ENCODE results near the gene CLCN4.
A peak's percentile ranks its signal among the peaks of the same experiment; 100 is the strongest.

Gene CLCN4

DNA sequence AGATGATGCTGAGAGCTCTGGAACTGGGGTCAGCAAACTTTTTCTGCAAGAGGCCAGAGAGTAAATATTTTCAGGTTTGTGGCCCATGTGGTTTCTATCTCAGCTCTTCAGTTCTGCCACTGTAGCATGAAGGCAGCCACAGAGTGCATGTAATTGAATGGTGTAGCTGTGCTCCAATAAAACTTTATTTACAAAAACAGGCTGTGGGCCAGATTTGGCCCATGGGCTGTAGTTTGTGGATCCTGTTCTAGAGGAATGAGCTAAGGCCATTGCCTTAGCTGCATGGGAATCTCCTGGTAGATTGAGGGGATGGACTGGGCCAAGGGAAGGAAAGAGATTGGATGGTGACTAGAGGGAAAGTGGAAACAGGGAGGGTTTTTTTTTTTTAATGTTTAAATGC is 36.8 kb downstream of the CLCN4 start:
- DNase-seq (ENCODE audit: low spot score in 2 of 2) (no peak), ATAC-seq (replicated peaks; ENCODE audit: extremely low read depth, poor library complexity, severe bottlenecking) (no peak)
- H3K4me1 Mint-ChIP-seq: peaks cover 5% of the 10 kb centered on the region
- no peaks in the 10 kb centered on the region for H3K36me3 Mint-ChIP-seq (ENCODE audit: insufficient read depth)
- no peaks in the 10 kb centered on the region for H3K27me3 Mint-ChIP-seq
- no peak overlapping the region for H3K4me3 Mint-ChIP-seq
- H3K27ac Mint-ChIP-seq (ENCODE audit: low read depth): no peak overlapping the region
- no peaks in the 10 kb centered on the region for H3K9me3 Mint-ChIP-seq

DNA sequence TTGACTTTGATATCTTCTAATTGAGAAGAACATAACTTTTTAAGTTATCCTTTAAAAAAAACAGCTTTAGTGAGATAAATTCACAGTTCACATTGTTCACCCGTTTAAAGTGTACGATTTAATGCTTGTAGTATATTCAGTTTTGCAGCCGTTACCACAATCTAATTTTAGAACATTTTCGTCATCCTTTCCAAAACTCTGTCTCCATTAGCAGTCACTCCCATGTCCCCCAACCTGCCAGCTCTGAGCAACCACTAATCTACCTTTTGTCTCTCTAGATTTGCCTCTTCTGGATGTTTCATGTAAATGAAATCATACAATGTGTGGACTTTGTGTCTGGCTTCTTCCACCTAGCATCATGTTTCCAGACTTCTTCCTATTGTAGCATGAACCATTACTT is 38.6 kb downstream of the CLCN4 start:
- H3K27ac Mint-ChIP-seq (ENCODE audit: low read depth): no peak overlapping the region
- no peak for DNase-seq (ENCODE audit: low spot score in 2 of 2)
- H3K27me3 Mint-ChIP-seq: no peaks in the 10 kb centered on the region
- no peaks in the 10 kb centered on the region for H3K9me3 Mint-ChIP-seq
- no peaks in the 10 kb centered on the region for H3K36me3 Mint-ChIP-seq (ENCODE audit: insufficient read depth)
- H3K4me3 Mint-ChIP-seq: no peak overlapping the region
- ATAC-seq (replicated peaks; ENCODE audit: extremely low read depth, poor library complexity, severe bottlenecking): no peak
- peaks cover 9% of the 10 kb centered on the region for H3K4me1 Mint-ChIP-seq

DNA sequence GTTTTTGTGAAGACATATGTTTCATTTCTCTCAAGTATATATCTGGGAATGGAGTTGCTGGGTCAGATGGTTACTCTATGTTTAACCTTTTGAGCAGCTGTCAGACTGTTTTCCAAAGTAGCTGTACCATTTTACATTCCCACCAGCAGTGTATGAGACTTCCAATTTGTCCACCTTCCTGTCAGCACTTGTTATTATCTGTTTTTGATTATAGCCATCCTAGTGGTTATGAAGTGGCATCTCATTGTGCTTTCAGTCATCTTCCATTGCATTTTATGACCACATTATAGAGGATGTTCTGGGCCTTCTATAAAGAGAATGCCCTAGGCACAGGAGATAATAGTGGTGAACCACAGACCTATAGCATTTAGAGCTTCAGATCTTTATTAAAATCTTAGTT is 39.2 kb downstream of the CLCN4 start:
- ATAC-seq (replicated peaks; ENCODE audit: extremely low read depth, poor library complexity, severe bottlenecking): no peak
- Mint-ChIP-seq H3K9me3 (no peaks in the 10 kb centered on the region), H3K4me1 (peaks cover 9% of the 10 kb centered on the region), H3K4me3 (no peak overlapping the region), H3K27ac (ENCODE audit: low read depth) (no peak overlapping the region), H3K36me3 (ENCODE audit: insufficient read depth) (no peaks in the 10 kb centered on the region), H3K27me3 (no peaks in the 10 kb centered on the region)
- DNase-seq (ENCODE audit: low spot score in 2 of 2): no peak

DNA sequence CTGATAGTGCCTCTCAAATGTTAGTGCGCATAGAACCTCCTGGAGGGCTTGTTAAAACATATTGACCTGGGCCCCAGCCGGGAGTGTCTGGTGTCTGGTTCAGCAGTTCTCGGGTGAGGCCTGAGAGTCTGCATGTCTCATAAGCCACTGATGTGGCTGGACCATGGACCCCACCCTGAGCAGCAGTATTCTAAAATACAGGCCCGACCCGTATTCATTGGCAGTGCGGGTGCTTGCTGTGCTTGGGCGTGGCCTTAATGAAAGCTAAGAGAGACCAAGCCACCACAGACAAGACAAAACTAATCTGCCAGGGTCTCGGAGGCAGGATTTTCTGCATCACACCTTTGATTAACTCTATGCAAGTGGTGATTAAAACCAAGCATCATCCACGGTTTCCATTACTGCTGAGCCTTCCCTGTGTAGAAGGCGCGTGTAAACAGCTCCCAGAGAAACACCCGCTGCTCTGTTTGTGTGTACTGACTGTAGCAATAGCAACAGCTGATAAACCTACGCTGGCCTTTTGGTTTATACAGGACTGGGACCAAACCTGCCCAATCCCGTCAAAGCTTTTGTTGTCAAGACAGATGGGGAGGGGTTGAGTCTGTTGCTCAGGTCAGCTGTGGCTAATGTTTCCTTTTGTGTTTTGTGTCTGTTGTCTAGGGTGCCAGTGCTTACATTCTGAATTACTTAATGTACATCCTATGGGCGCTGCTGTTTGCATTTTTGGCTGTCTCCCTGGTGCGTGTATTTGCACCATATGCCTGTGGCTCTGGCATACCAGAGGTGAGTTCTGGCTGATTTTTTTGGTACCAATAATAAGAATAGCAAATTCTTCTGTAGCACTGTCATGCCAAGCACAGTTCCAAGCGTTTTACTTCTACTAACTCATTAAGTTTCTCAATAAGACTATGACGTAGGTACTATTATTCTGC is 40.8 kb downstream of the CLCN4 start:
- Mint-ChIP-seq H3K4me3 (no peak overlapping the region), H3K27ac (ENCODE audit: low read depth) (no peak overlapping the region), H3K9me3 (no peaks in the 10 kb centered on the region), H3K27me3 (no peaks in the 10 kb centered on the region), H3K36me3 (ENCODE audit: insufficient read depth) (no peaks in the 10 kb centered on the region), H3K4me1 (peaks cover 9% of the 10 kb centered on the region)
- no peak for DNase-seq (ENCODE audit: low spot score in 2 of 2)
- no peak for ATAC-seq (replicated peaks; ENCODE audit: extremely low read depth, poor library complexity, severe bottlenecking)

DNA sequence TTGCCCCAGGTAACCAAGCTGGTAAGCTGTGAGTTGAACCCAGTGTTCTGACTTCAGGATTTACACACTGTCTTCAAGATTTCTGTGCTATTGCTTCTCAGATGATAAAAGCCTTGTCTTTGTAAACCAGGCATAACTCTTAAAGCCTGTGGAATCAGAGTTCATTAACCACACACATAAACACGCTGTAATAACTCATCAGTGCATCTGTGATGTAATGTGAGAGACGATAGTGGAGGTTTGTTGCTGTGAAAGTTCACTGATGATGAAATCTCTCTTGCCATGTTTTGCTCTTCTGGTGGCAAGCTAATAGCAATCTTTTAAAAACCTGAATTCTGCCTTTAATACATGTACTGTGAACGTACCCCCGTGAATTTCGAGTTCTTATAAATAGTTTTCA is 41.5 kb downstream of the CLCN4 start:
- H3K4me1 Mint-ChIP-seq: peaks cover 9% of the 10 kb centered on the region
- ATAC-seq (replicated peaks; ENCODE audit: extremely low read depth, poor library complexity, severe bottlenecking) (no peak), DNase-seq (ENCODE audit: low spot score in 2 of 2) (no peak)
- no peaks in the 10 kb centered on the region for H3K27me3 Mint-ChIP-seq
- no peak overlapping the region for H3K4me3 Mint-ChIP-seq
- no peaks in the 10 kb centered on the region for H3K9me3 Mint-ChIP-seq
- H3K27ac Mint-ChIP-seq (ENCODE audit: low read depth): no peak overlapping the region
- H3K36me3 Mint-ChIP-seq (ENCODE audit: insufficient read depth): no peaks in the 10 kb centered on the region

DNA sequence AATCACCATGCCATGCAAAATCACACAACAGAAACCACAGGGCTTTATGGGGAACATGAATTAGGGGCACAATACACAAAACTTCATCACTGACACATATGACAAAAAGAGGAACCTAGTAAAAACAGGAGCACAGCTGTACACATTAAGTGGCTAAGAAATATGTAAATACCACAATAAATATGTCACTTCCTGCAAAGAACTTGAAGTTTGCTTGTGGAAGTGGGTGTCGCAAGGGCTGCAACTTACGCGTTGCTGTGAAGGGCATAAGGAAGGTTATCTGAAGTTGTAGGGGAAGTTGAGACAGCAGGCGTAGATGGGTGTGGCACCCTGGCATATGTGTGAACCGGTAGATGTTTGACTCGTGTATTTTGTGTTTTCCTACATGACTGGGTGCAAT is 42.4 kb downstream of the CLCN4 start:
- H3K27me3 Mint-ChIP-seq: peaks cover 7% of the 10 kb centered on the region
- DNase-seq (ENCODE audit: low spot score in 2 of 2) (no peak), ATAC-seq (replicated peaks; ENCODE audit: extremely low read depth, poor library complexity, severe bottlenecking) (peak; percentile 75)
- H3K9me3 Mint-ChIP-seq: no peaks in the 10 kb centered on the region
- H3K36me3 Mint-ChIP-seq (ENCODE audit: insufficient read depth): no peaks in the 10 kb centered on the region
- peaks cover 9% of the 10 kb centered on the region for H3K4me1 Mint-ChIP-seq
- no peak overlapping the region for H3K4me3 Mint-ChIP-seq
- H3K27ac Mint-ChIP-seq (ENCODE audit: low read depth): no peak overlapping the region

DNA sequence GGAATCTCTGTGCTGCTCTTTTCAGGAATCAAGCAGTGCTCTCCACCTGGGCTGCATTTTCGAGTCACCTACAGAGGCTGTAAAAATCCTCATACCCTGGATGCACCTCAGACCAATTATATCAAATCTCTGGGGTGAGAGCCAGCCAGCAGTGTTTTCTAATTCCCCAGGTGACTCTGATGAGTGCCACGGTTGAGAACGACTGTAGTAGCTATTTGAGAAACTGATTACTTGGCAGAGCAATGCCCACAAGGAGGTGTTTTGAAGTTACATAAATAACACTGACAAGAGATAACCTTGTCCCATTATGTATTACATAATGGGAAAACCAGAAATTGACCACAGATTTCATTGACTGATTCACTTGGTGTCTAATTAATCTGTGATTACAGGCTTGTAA is 46.8 kb downstream of the CLCN4 start:
- Mint-ChIP-seq H3K4me1 (peaks cover 9% of the 10 kb centered on the region), H3K27me3 (peaks cover 8% of the 10 kb centered on the region), H3K27ac (ENCODE audit: low read depth) (no peak overlapping the region), H3K9me3 (no peaks in the 10 kb centered on the region), H3K4me3 (no peak overlapping the region), H3K36me3 (ENCODE audit: insufficient read depth) (no peaks in the 10 kb centered on the region)
- DNase-seq (ENCODE audit: low spot score in 2 of 2) (no peak), ATAC-seq (replicated peaks; ENCODE audit: extremely low read depth, poor library complexity, severe bottlenecking) (no peak)

DNA sequence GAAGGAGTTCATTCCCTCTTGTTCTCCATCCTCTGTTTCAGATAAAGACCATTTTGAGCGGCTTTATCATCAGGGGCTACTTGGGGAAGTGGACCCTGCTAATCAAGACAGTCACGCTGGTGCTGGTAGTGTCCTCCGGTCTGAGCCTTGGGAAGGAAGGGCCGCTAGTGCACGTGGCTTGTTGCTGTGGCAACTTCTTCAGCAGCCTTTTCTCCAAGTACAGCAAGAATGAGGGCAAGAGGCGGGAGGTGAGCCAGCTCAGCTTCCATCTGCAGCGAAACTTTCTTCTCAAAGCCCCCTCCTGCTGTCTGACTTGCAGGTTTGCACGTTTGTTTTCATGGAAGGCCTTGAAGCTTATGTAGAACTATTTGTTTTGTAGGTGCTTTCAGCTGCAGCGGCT is 49.5 kb downstream of the CLCN4 start:
- Mint-ChIP-seq H3K4me3 (no peak overlapping the region), H3K4me1 (no peaks in the 10 kb centered on the region), H3K27me3 (peaks cover 8% of the 10 kb centered on the region), H3K36me3 (ENCODE audit: insufficient read depth) (no peaks in the 10 kb centered on the region), H3K27ac (ENCODE audit: low read depth) (no peak overlapping the region), H3K9me3 (no peaks in the 10 kb centered on the region)
- DNase-seq (ENCODE audit: low spot score in 2 of 2): no peak
- no peak for ATAC-seq (replicated peaks; ENCODE audit: extremely low read depth, poor library complexity, severe bottlenecking)

DNA sequence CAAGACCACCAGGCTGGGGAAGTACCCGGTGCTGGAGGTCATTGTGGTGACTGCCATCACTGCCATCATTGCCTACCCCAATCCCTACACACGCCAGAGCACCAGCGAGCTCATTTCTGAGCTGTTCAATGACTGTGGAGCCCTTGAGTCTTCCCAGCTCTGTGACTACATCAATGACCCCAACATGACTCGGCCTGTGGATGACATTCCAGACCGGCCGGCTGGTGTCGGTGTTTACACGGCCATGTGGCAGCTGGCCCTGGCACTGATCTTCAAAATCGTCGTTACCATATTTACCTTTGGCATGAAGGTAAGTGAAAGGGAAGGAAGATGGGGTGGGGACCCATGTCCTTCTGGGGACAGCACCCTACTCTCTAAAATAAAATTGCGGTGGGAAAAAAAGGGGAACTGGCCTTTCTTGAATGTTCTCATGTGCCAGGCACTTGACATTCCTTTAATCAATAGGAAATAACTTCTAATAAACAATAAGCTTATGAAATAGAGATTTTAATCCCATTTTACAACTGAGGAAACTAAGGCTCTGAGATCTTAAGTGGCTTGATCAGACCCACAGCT is 51.6 kb downstream of the CLCN4 start:
- no peak overlapping the region for H3K4me3 Mint-ChIP-seq
- H3K27me3 Mint-ChIP-seq: peaks cover 8% of the 10 kb centered on the region
- no peaks in the 10 kb centered on the region for H3K9me3 Mint-ChIP-seq
- no peak for DNase-seq (ENCODE audit: low spot score in 2 of 2)
- no peak for ATAC-seq (replicated peaks; ENCODE audit: extremely low read depth, poor library complexity, severe bottlenecking)
- H3K27ac Mint-ChIP-seq (ENCODE audit: low read depth): no peak overlapping the region
- no peaks in the 10 kb centered on the region for H3K36me3 Mint-ChIP-seq (ENCODE audit: insufficient read depth)
- no peaks in the 10 kb centered on the region for H3K4me1 Mint-ChIP-seq

DNA sequence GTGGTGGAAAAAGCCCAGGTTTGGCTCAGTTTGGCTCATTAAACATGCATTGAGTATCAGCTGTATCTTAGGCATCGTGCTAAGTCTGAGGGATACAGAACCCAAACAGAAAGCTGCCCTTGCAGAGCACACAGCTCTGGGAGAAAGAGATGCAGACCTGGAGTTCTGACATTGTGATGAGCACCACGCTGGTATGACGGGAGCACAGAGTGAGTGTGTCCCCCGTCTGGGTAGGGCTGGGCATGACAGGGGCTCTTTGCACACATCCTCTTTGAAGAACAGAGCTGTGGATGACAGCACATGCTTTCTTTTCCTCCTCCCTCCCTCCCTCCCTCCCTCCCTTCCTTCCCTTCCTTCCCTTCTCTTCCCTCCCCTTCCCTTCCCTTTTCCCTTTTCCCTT is 52.2 kb downstream of the CLCN4 start:
- no peaks in the 10 kb centered on the region for H3K9me3 Mint-ChIP-seq
- no peaks in the 10 kb centered on the region for H3K4me1 Mint-ChIP-seq
- DNase-seq (ENCODE audit: low spot score in 2 of 2): no peak
- ATAC-seq (replicated peaks; ENCODE audit: extremely low read depth, poor library complexity, severe bottlenecking): no peak
- no peak overlapping the region for H3K27ac Mint-ChIP-seq (ENCODE audit: low read depth)
- H3K36me3 Mint-ChIP-seq (ENCODE audit: insufficient read depth): no peaks in the 10 kb centered on the region
- H3K27me3 Mint-ChIP-seq: peaks cover 4% of the 10 kb centered on the region
- no peak overlapping the region for H3K4me3 Mint-ChIP-seq

DNA sequence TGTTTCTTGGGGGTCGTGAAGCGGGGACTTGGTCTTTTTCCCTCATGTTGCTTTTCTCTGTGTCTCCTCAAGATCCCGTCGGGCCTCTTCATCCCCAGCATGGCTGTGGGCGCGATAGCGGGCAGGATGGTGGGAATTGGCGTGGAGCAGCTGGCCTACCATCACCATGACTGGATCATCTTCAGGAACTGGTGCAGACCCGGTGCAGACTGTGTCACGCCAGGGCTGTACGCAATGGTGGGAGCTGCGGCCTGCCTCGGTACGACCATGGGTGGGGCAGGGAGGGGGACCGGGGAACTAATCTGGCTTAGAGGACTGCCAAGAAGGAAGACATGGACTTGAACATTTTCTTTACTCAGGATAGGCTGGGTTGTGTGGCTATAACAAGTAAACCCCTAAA is 55.6 kb downstream of the CLCN4 start:
- no peak for DNase-seq (ENCODE audit: low spot score in 2 of 2)
- Mint-ChIP-seq H3K9me3 (no peaks in the 10 kb centered on the region), H3K36me3 (ENCODE audit: insufficient read depth) (peaks cover under 1% of the 10 kb centered on the region), H3K27ac (ENCODE audit: low read depth) (no peak overlapping the region), H3K4me1 (no peaks in the 10 kb centered on the region), H3K27me3 (no peaks in the 10 kb centered on the region), H3K4me3 (no peak overlapping the region)
- ATAC-seq (replicated peaks; ENCODE audit: extremely low read depth, poor library complexity, severe bottlenecking): no peak

DNA sequence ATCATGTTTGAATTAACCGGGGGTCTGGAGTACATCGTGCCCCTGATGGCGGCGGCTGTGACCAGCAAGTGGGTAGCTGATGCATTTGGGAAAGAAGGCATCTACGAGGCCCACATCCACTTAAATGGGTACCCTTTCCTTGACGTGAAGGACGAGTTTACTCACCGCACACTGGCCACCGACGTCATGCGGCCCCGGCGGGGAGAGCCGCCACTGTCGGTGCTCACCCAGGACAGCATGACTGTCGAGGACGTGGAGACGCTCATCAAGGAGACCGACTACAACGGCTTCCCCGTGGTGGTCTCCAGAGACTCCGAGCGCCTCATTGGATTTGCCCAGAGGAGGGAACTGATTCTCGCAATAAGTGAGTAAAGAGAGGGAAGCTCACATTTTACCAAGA is 56.9 kb downstream of the CLCN4 start:
- Mint-ChIP-seq H3K27me3 (no peaks in the 10 kb centered on the region), H3K4me3 (no peak overlapping the region), H3K4me1 (no peaks in the 10 kb centered on the region), H3K9me3 (no peaks in the 10 kb centered on the region), H3K27ac (ENCODE audit: low read depth) (no peak overlapping the region), H3K36me3 (ENCODE audit: insufficient read depth) (peaks cover 1% of the 10 kb centered on the region)
- no peak for DNase-seq (ENCODE audit: low spot score in 2 of 2)
- no peak for ATAC-seq (replicated peaks; ENCODE audit: extremely low read depth, poor library complexity, severe bottlenecking)

DNA sequence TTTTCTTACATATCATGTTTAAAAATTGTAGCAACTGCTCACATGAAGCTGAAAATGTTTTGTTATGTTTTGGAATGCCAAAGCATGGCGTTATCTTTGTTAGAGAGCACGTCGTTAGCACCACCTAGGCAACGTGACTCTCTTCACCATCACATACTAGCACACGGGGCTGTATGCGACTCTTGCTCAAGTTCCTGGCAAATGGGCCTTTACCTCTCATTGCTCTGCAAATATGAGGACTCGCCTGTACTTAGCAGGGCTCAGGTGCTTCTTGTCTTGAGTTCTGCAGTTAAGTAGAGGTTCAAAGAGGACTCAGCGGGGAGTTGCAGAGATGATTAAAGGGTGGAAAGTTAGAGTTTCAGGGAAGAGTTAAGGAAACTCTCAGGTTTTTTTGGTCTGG is 59.4 kb downstream of the CLCN4 start:
- DNase-seq (ENCODE audit: low spot score in 2 of 2) (no peak), ATAC-seq (replicated peaks; ENCODE audit: extremely low read depth, poor library complexity, severe bottlenecking) (no peak)
- no peaks in the 10 kb centered on the region for H3K27me3 Mint-ChIP-seq
- H3K4me1 Mint-ChIP-seq: no peaks in the 10 kb centered on the region
- no peak overlapping the region for H3K27ac Mint-ChIP-seq (ENCODE audit: low read depth)
- H3K4me3 Mint-ChIP-seq: no peak overlapping the region
- peaks cover 1% of the 10 kb centered on the region for H3K36me3 Mint-ChIP-seq (ENCODE audit: insufficient read depth)
- H3K9me3 Mint-ChIP-seq: no peaks in the 10 kb centered on the region
